ENCODE data around the gene KLRC3. TPM values are rescaled to one million over a fixed set of nuclear protein-coding genes. Genes with fewer than 3 reads are reported as not detected.

The KLRC3 gene
- total RNA-seq, 6 experiments from 2014 or later = not detected

DNA sequence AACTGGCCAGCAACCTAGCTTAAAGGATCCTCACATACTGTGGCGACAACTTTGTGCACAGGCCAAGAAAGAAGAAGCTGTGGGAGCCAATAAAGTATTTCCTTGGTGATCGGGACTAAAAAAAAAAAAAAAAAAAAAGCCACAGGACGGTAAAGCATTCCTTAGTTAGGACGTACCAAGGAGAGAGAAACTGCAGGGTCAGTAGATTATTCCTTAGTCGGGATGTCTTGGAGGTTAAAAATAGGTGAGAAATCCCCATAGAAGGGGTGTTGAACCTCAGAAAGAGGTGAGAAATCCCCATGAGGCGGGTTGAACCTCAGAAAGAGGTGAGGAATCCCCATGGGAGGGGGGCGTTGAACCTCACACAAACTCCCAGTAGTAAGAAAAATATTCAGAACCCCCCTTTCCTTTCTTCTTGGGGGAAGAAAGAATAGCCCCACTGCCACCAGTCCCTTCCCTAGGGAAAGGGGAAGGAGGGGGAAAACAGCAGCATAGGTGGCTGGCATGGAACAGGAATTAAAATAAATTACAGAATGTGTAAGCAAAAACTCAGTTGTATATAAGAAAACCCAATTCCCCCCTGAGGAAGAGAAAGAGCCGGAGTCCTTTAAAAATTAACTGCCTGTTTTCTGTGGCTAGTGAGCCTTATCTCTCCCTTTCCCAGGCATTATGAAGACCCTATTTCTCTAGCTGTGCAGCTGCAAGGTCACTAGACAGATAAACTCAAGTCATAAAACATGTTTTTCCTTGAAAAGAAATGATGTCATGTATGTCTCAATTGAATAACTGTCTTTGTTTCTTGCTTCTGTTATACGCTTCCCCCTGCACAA is 57.4 kb downstream of the KLRC3 start:
- peaks cover 2% of the 10 kb centered on the region; the same call in 1 of the 2 replicates for H3K36me3 Mint-ChIP-seq (ENCODE audit: low read depth)
- H3K27ac Mint-ChIP-seq = no peak overlapping the region
- H3K4me1 Mint-ChIP-seq (ENCODE audit: low read depth) = peaks cover 7% of the 10 kb centered on the region
- no peaks in the 10 kb centered on the region for H3K9me3 Mint-ChIP-seq
- DNase-seq = no peak
- TF ChIP-seq, protein P1, sequence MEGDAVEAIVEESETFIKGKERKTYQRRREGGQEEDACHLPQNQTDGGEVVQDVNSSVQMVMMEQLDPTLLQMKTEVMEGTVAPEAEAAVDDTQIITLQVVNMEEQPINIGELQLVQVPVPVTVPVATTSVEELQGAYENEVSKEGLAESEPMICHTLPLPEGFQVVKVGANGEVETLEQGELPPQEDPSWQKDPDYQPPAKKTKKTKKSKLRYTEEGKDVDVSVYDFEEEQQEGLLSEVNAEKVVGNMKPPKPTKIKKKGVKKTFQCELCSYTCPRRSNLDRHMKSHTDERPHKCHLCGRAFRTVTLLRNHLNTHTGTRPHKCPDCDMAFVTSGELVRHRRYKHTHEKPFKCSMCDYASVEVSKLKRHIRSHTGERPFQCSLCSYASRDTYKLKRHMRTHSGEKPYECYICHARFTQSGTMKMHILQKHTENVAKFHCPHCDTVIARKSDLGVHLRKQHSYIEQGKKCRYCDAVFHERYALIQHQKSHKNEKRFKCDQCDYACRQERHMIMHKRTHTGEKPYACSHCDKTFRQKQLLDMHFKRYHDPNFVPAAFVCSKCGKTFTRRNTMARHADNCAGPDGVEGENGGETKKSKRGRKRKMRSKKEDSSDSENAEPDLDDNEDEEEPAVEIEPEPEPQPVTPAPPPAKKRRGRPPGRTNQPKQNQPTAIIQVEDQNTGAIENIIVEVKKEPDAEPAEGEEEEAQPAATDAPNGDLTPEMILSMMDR (IDR thresholded peaks at IDR 0.05) = no peak
- H3K4me3 Mint-ChIP-seq = no peak overlapping the region
- H3K27me3 Mint-ChIP-seq (ENCODE audit: insufficient read depth) = peaks cover 1% of the 10 kb centered on the region; the same call in 1 of the 2 replicates

- H3K4me3 Mint-ChIP-seq = no peak overlapping the region
- H3K36me3 Mint-ChIP-seq (ENCODE audit: low read depth) = no peaks in the 10 kb centered on the region
- H3K9me3 Mint-ChIP-seq = no peaks in the 10 kb centered on the region
- TF ChIP-seq, protein P1 (IDR thresholded peaks at IDR 0.05) = no peak
- H3K4me1 Mint-ChIP-seq (ENCODE audit: low read depth) = peaks cover 7% of the 10 kb centered on the region
- DNase-seq = no peak
- H3K27me3 Mint-ChIP-seq (ENCODE audit: insufficient read depth) = peaks cover 1% of the 10 kb centered on the region
- H3K27ac Mint-ChIP-seq = no peak overlapping the region
Observed at GRCh38 chr12:10362325-10362724, 58.1 kb downstream of the KLRC3 start.

Other genes with a start within 250 kb of the KLRC3 start
- gene OLR1, start 248.5 kb downstream of the KLRC3 start, total RNA-seq (2021; fragmentation: NEBNext Ultra II Directional; extraction: Animal tissue kit (Norgen Biotek cat#: 25700)) = 10 to 100 TPM; 30.3 to 53.6 (median 40.0) TPM
- gene TMEM52B, start 241.6 kb downstream of the KLRC3 start, total RNA-seq (2021; fragmentation: NEBNext Ultra II Directional; extraction: Animal tissue kit (Norgen Biotek cat#: 25700)) = 1 to 10 TPM in 4 of 6 experiments, under 1 TPM in 2; 0.74 to 2.3 (median 1.1) TPM
- 100 to 1,000 TPM; 152 to 231 (median 162) TPM for gene GABARAPL1, start 207.7 kb downstream of the KLRC3 start, total RNA-seq (2021; fragmentation: NEBNext Ultra II Directional; extraction: Animal tissue kit (Norgen Biotek cat#: 25700))
- gene KLRD1, start 112.7 kb downstream of the KLRC3 start, total RNA-seq (2021; fragmentation: NEBNext Ultra II Directional; extraction: Animal tissue kit (Norgen Biotek cat#: 25700)) = under 1 TPM; 0.14 to 0.78 (median 0.28) TPM
- gene KLRK1, start 30.6 kb downstream of the KLRC3 start, total RNA-seq (2021; fragmentation: NEBNext Ultra II Directional; extraction: Animal tissue kit (Norgen Biotek cat#: 25700)) = not detected
- gene KLRC4, start 10.8 kb downstream of the KLRC3 start, total RNA-seq (2021; fragmentation: NEBNext Ultra II Directional; extraction: Animal tissue kit (Norgen Biotek cat#: 25700)) = not detected
- gene KLRC2, start 15.4 kb upstream of the KLRC3 start, total RNA-seq (2021; fragmentation: NEBNext Ultra II Directional; extraction: Animal tissue kit (Norgen Biotek cat#: 25700)) = not detected
- not detected for gene KLRC1, start 32.8 kb upstream of the KLRC3 start, total RNA-seq (2021; fragmentation: NEBNext Ultra II Directional; extraction: Animal tissue kit (Norgen Biotek cat#: 25700))
- under 1 TPM; 0.43 to 0.81 (median 0.54) TPM for gene EIF2S3B, start 85.3 kb upstream of the KLRC3 start, total RNA-seq (2021; fragmentation: NEBNext Ultra II Directional; extraction: Animal tissue kit (Norgen Biotek cat#: 25700))
- 10 to 100 TPM; 40.7 to 50.7 (median 47.4) TPM for gene MAGOHB, start 193.0 kb upstream of the KLRC3 start, total RNA-seq (2021; fragmentation: NEBNext Ultra II Directional; extraction: Animal tissue kit (Norgen Biotek cat#: 25700))